MM.1S (cell line): ENCODE data around the gene CFB.
"Not testable (repeated sequence)": the region's sequence is repeated elsewhere in the genome, so short reads cannot be mapped to it uniquely, and the experiment has no call there.

ENCODE experiments used
- DNase-seq: peaks from one replicate; pipeline ENCODE4 v3.0.0-alpha.2; 2015
- H2AFZ ChIP-seq: fragments of 300-600 bp; sonication (generic); 2 replicates; pipeline ENCODE4 v1.6.0; 2016; ENCODE audit warnings: antibody characterized with exemption, low read length
- H3F3A ChIP-seq: fragments of 300-600 bp; sonication (generic); 2 replicates; pipeline ENCODE4 v1.6.1; 2016; ENCODE audit warnings: mild to moderate bottlenecking, antibody characterized with exemption, low read length, moderate library complexity, mixed read lengths; ENCODE audit not compliant: insufficient read depth
- H3K27ac ChIP-seq: fragments of 300-600 bp; sonication (generic); 2 replicates; pipeline ENCODE4 v1.5.1; 2016; ENCODE audit warnings: mild to moderate bottlenecking, low read length
- H3K27me3 ChIP-seq: fragments of 300-600 bp; sonication (generic); replicated peaks from 2 replicates; pipeline ENCODE4 v1.6.0; 2016; ENCODE audit warnings: low read length; ENCODE audit not compliant: insufficient read depth
- H3K36me3 ChIP-seq: fragments of 300-600 bp; sonication (generic); replicated peaks from 2 replicates; pipeline ENCODE4 v1.6.1; 2016; ENCODE audit warnings: mild to moderate bottlenecking, low read length, mixed read lengths; ENCODE audit not compliant: insufficient read depth
- H3K4me1 ChIP-seq: fragments of 300-600 bp; sonication (generic); 2 replicates; pipeline ENCODE4 v1.6.1; 2016; ENCODE audit warnings: low read length, mixed read lengths
- H3K4me2 ChIP-seq: fragments of 300-600 bp; sonication (generic); 2 replicates; pipeline ENCODE4 v1.6.0; 2016; ENCODE audit warnings: low read depth, low read length
- H3K4me3 ChIP-seq: fragments of 300-600 bp; sonication (generic); 2 replicates; pipeline ENCODE4 v1.5.1; 2016; ENCODE audit warnings: low read length, mixed read lengths
- H3K79me2 ChIP-seq: fragments of 300-600 bp; sonication (generic); 2 replicates; pipeline ENCODE4 v1.6.1; 2016; ENCODE audit warnings: mixed run types, low read length, mixed read lengths
- H3K9ac ChIP-seq: fragments of 300-600 bp; sonication (generic); 2 replicates; pipeline ENCODE4 v1.6.1; 2016; ENCODE audit warnings: low read length, mixed read lengths
- H3K9me2 ChIP-seq: fragments of 300-600 bp; sonication (generic); replicated peaks from 2 replicates; pipeline ENCODE4 v1.6.1; 2016; ENCODE audit warnings: mild to moderate bottlenecking, low read length, mixed read lengths; ENCODE audit not compliant: insufficient read depth
- H3K9me3 ChIP-seq: fragments of 300-600 bp; sonication (generic); replicated peaks from 2 replicates; pipeline ENCODE4 v1.6.1; 2016; ENCODE audit warnings: mild to moderate bottlenecking, low read length, mixed read lengths; ENCODE audit not compliant: insufficient read depth
- H4K20me1 ChIP-seq: fragments of 300-600 bp; sonication (generic); 2 replicates; pipeline ENCODE4 v1.6.1; 2016; ENCODE audit warnings: mild to moderate bottlenecking, low read length, moderate library complexity, mixed read lengths; ENCODE audit not compliant: insufficient read depth

Gene CFB

DNA sequence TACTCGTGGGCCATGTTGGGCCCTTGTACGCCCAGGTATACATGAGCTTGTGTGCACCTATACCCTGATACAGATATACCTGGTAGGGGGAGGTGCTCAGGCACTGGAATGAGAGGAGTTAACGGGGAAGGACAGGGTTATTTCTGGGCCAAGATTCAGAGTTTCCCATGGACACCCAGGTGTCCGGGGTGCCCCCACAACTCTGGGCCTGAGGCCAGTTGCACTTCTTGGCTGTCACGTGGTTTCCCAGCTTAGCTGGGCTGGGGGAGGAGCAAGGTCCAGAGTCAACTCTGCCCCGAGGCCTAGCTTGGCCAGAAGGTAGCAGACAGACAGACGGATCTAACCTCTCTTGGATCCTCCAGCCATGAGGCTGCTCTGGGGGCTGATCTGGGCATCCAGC lies 35.8 kb downstream of the CFB start, which contains the start of gene C4A:
Gene C4A, plus strand, starts transcription at position 314 of the 400 bp plus-strand sequence. Its CDS starts 51 bp downstream, at position 365.
- H3K9me2 ChIP-seq, H3K9me3 ChIP-seq, H3F3A ChIP-seq, H3K27ac ChIP-seq, H3K4me3 ChIP-seq, H3K36me3 ChIP-seq, H2AFZ ChIP-seq, H3K79me2 ChIP-seq, H3K9ac ChIP-seq, H3K27me3 ChIP-seq, H4K20me1 ChIP-seq, H3K4me2 ChIP-seq, DNase-seq, H3K4me1 ChIP-seq: not testable (repeated sequence)

DNA sequence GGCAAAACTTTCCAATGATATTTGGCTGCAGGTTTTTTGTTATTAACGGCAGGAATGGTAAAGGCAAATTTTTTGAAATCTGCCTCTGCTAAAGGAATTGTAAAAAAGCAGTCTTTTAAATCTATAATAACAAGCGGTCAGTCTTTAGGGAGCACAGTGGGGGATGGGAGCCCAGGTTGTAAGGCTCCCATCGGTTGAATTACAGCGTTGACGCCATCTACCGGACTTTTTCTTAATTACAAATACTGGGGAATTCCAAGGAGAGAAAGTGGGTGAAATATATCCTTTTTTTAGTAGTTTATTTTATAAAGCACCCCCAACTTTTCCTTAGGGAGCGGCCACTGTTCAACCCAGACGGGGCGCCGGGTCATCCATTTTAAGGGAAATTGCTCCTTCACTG lies 43.5 kb downstream of the CFB start:
- H3K79me2 ChIP-seq, H3K27me3 ChIP-seq: not testable (repeated sequence)

DNA sequence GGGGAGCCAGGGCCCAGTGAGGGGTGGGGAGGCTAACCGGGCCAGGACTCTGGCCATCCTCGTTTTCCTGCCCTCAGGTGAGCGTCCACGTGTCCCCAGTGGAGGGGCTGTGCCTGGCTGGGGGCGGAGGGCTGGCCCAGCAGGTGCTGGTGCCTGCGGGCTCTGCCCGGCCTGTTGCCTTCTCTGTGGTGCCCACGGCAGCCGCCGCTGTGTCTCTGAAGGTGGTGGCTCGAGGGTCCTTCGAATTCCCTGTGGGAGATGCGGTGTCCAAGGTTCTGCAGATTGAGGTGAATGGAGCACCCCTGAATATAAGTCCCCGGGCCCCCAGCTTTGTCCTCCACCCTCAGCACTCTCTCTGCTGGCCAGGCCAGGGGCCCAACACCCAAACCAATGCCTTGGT lies 48.5 kb downstream of the CFB start:
- H3K4me3 ChIP-seq, H3K36me3 ChIP-seq, H3K9ac ChIP-seq: not testable (repeated sequence)

More for the DNA sequence above, 43.5 kb downstream of the CFB start:
- not testable (repeated sequence) for H3K4me2 ChIP-seq, H2AFZ ChIP-seq, H3F3A ChIP-seq, H3K27ac ChIP-seq, H4K20me1 ChIP-seq, H3K9ac ChIP-seq, H3K9me3 ChIP-seq, H3K36me3 ChIP-seq, DNase-seq, H3K4me3 ChIP-seq, H3K4me1 ChIP-seq, H3K9me2 ChIP-seq

DNA sequence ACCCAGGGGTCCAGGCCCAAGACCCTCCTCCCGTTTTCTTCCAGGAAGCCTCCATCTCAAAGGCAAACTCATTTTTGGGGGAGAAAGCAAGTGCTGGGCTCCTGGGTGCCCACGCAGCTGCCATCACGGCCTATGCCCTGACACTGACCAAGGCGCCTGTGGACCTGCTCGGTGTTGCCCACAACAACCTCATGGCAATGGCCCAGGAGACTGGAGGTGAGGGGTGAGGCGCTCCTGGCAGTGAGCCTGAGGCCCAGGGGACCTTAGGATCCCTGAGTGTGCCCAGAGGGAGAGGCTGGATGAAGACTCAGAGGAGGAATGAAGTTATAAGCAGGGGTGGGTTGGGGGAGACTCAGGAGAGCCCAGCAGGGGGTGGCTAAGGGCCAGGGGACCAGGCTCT lies 50.5 kb downstream of the CFB start:
- not testable (repeated sequence) for H3K9me3 ChIP-seq, H3K27me3 ChIP-seq, H4K20me1 ChIP-seq, H3K79me2 ChIP-seq, H3K9ac ChIP-seq, H3F3A ChIP-seq, H3K4me2 ChIP-seq, H2AFZ ChIP-seq, H3K9me2 ChIP-seq, H3K27ac ChIP-seq, H3K36me3 ChIP-seq, H3K4me1 ChIP-seq, DNase-seq, H3K4me3 ChIP-seq

More for the DNA sequence above, 48.5 kb downstream of the CFB start:
- H3K27ac ChIP-seq, H3K27me3 ChIP-seq, H3K4me1 ChIP-seq, DNase-seq, H3K9me2 ChIP-seq, H2AFZ ChIP-seq, H3K79me2 ChIP-seq, H3K4me2 ChIP-seq, H3K9me3 ChIP-seq, H4K20me1 ChIP-seq, H3F3A ChIP-seq: not testable (repeated sequence)
